ENCODE data around the gene RSPH6A.
A peak's percentile ranks its signal among the peaks of the same experiment; 100 is the strongest.

The RSPH6A gene

DNA sequence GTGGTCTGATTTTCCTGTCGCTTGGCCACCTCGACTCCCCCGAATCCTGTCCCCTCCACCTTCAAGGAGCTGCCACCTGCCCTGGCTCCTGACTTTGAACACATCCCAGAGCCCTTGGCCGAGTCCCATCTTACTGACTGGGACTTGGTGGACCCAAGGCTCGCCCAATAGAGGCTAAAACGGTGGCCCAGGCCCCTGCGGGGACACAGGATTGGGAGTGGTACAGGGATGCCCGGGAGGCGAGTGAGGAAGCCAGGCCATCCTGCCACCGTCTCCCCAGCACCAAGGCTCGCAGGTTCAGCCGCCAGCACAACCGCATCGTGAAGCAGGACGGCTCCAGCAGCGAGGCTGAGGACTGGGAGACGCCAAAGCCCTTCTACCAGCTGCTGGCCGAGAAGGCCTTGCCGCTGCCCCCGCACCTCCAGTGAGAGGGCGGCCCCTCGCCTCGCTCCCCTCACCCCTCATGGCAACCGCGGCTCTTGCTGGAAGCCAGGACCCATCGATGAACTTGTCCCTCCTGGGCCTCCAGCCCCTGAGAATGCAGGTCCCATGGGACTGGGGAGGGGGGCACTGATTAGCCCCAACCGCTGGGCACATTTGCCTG lies 51.3 kb downstream of the RSPH6A start:
- H2AFZ ChIP-seq (ENCODE audit: low read depth, low read length), result no peak overlapping the region
- no peak overlapping the region for H4K8ac ChIP-seq (ENCODE audit: low read length)
- no peak overlapping the region for H3K4me3 ChIP-seq (ENCODE audit: insufficient read depth in 1 of 2, low read depth in 1 of 2, low read length in 2 of 2)
- H2BK5ac ChIP-seq (ENCODE audit: low read depth, low read length, poor library complexity, severe bottlenecking), result no peak overlapping the region
- H3K79me1 ChIP-seq (replicated peaks; ENCODE audit: low read length, poor library complexity, severe bottlenecking), result peaks cover 14% of the 10 kb centered on the region
- H3K27ac ChIP-seq (ENCODE audit: low read length, poor library complexity, severe bottlenecking), result no peak overlapping the region
- H3K4ac ChIP-seq (ENCODE audit: low read depth in 1 of 2, low read length in 2 of 2), result no peak overlapping the region
- peak overlapping the region in 1 of 2 experiments; percentile 66 for H3K14ac ChIP-seq (ENCODE audit: low read length in 2 of 2)
- DNase-seq, result no peak
- H2BK15ac ChIP-seq (ENCODE audit: low read depth, poor library complexity, severe bottlenecking), result no peak overlapping the region
- WGBS, result 76% methylated on average over 27 of the region's 27 CpGs
- H4K91ac ChIP-seq (ENCODE audit: low read length), result peak overlapping the region; percentile 23
- H3K27me3 ChIP-seq (ENCODE audit: control insufficient read depth in 1 of 2, insufficient read depth in 1 of 2, low read length in 2 of 2), result peaks cover 4 to 17% of the 10 kb centered on the region in 2 experiments
- H2BK12ac ChIP-seq (ENCODE audit: low read length in 2 of 2), result peak overlapping the region in 1 of 2 experiments; percentile 68
- H3K23ac ChIP-seq (ENCODE audit: low read length in 2 of 2), result no peak overlapping the region
- H3K9me3 ChIP-seq (ENCODE audit: control insufficient read depth, low read length), result no peaks in the 10 kb centered on the region
- no peak overlapping the region for H3K18ac ChIP-seq (ENCODE audit: low read depth in 1 of 2, low read length in 2 of 2)
- H3K36me3 ChIP-seq (ENCODE audit: control insufficient read depth in 1 of 2, insufficient read depth in 2 of 2, low read depth in 1 of 2, low read length in 2 of 2), result peaks cover 4 to 17% of the 10 kb centered on the region in 2 experiments
- H3K4me1 ChIP-seq (ENCODE audit: control insufficient read depth, insufficient read depth, low read depth, low read length), result peaks cover 37% of the 10 kb centered on the region
- H2AK5ac ChIP-seq (ENCODE audit: low read length, severe bottlenecking), result no peak overlapping the region
- H2BK120ac ChIP-seq (ENCODE audit: low read depth, low read length), result no peak overlapping the region
- peak overlapping the region; percentile 43 for H3K9ac ChIP-seq (ENCODE audit: low read length)
- no peak overlapping the region for H3K4me2 ChIP-seq (ENCODE audit: low read length, poor library complexity, severe bottlenecking)

- H3K79me1 ChIP-seq (replicated peaks; ENCODE audit: low read length, poor library complexity, severe bottlenecking), result peaks cover 14% of the 10 kb centered on the region
- no peak overlapping the region for H2BK15ac ChIP-seq (ENCODE audit: low read depth, poor library complexity, severe bottlenecking)
- WGBS, result 96% methylated on average over 15 of the region's 15 CpGs
- no peak for DNase-seq
- peaks cover 37% of the 10 kb centered on the region for H3K4me1 ChIP-seq (ENCODE audit: control insufficient read depth, insufficient read depth, low read depth, low read length)
- H3K4me3 ChIP-seq (ENCODE audit: insufficient read depth in 1 of 2, low read depth in 1 of 2, low read length in 2 of 2), result no peak overlapping the region
- no peak overlapping the region for H3K9ac ChIP-seq (ENCODE audit: low read length)
- no peak overlapping the region for H3K14ac ChIP-seq (ENCODE audit: low read length in 2 of 2)
- H3K9me3 ChIP-seq (ENCODE audit: control insufficient read depth, low read length), result no peaks in the 10 kb centered on the region
- no peak overlapping the region for H2AK5ac ChIP-seq (ENCODE audit: low read length, severe bottlenecking)
- no peak overlapping the region for H3K4me2 ChIP-seq (ENCODE audit: low read length, poor library complexity, severe bottlenecking)
- no peak overlapping the region for H3K23ac ChIP-seq (ENCODE audit: low read length in 2 of 2)
- H3K36me3 ChIP-seq (ENCODE audit: control insufficient read depth in 1 of 2, insufficient read depth in 2 of 2, low read depth in 1 of 2, low read length in 2 of 2), result peaks cover 4 to 17% of the 10 kb centered on the region in 2 experiments
- no peak overlapping the region for H2BK120ac ChIP-seq (ENCODE audit: low read depth, low read length)
- H3K27ac ChIP-seq (ENCODE audit: low read length, poor library complexity, severe bottlenecking), result no peak overlapping the region
- no peak overlapping the region for H4K8ac ChIP-seq (ENCODE audit: low read length)
- H3K18ac ChIP-seq (ENCODE audit: low read depth in 1 of 2, low read length in 2 of 2), result peak overlapping the region in 1 of 2 experiments; percentile 5
- H2BK5ac ChIP-seq (ENCODE audit: low read depth, low read length, poor library complexity, severe bottlenecking), result no peak overlapping the region
- H4K91ac ChIP-seq (ENCODE audit: low read length), result no peak overlapping the region
- no peak overlapping the region for H2AFZ ChIP-seq (ENCODE audit: low read depth, low read length)
- H3K27me3 ChIP-seq (ENCODE audit: control insufficient read depth in 1 of 2, insufficient read depth in 1 of 2, low read length in 2 of 2), result peaks cover 4 to 17% of the 10 kb centered on the region in 2 experiments
- H3K4ac ChIP-seq (ENCODE audit: low read depth in 1 of 2, low read length in 2 of 2), result no peak overlapping the region
- no peak overlapping the region for H2BK12ac ChIP-seq (ENCODE audit: low read length in 2 of 2)
These were observed 52.1 kb downstream of the RSPH6A start for GRCh38 chr19:45762870-45763631.

GRCh38 chr19:45761714-45762113 lies 53.4 kb downstream of the RSPH6A start:
- Histone ChIP-seq H3K14ac (ENCODE audit: low read length in 2 of 2) (no peak overlapping the region), H3K4me2 (ENCODE audit: low read length, poor library complexity, severe bottlenecking) (no peak overlapping the region), H3K27me3 (ENCODE audit: control insufficient read depth in 1 of 2, insufficient read depth in 1 of 2, low read length in 2 of 2) (peaks cover 4 to 21% of the 10 kb centered on the region in 2 experiments), H3K4me3 (ENCODE audit: insufficient read depth in 1 of 2, low read depth in 1 of 2, low read length in 2 of 2) (no peak overlapping the region), H2AFZ (ENCODE audit: low read depth, low read length) (no peak overlapping the region), H3K23ac (ENCODE audit: low read length in 2 of 2) (no peak overlapping the region), H2BK5ac (ENCODE audit: low read depth, low read length, poor library complexity, severe bottlenecking) (no peak overlapping the region), H2AK5ac (ENCODE audit: low read length, severe bottlenecking) (no peak overlapping the region), H3K18ac (ENCODE audit: low read depth in 1 of 2, low read length in 2 of 2) (no peak overlapping the region), H3K79me1 (replicated peaks; ENCODE audit: low read length, poor library complexity, severe bottlenecking) (peaks cover 14% of the 10 kb centered on the region), H2BK12ac (ENCODE audit: low read length in 2 of 2) (no peak overlapping the region), H2BK120ac (ENCODE audit: low read depth, low read length) (no peak overlapping the region), H3K4me1 (ENCODE audit: control insufficient read depth, insufficient read depth, low read depth, low read length) (peaks cover 29% of the 10 kb centered on the region), H3K27ac (ENCODE audit: low read length, poor library complexity, severe bottlenecking) (no peak overlapping the region), H2BK15ac (ENCODE audit: low read depth, poor library complexity, severe bottlenecking) (no peak overlapping the region), H3K9ac (ENCODE audit: low read length) (no peak overlapping the region), H3K36me3 (ENCODE audit: control insufficient read depth in 1 of 2, insufficient read depth in 2 of 2, low read depth in 1 of 2, low read length in 2 of 2) (peaks cover 4 to 17% of the 10 kb centered on the region in 2 experiments), H4K8ac (ENCODE audit: low read length) (no peak overlapping the region), H3K4ac (ENCODE audit: low read depth in 1 of 2, low read length in 2 of 2) (no peak overlapping the region), H3K9me3 (ENCODE audit: control insufficient read depth, low read length) (no peaks in the 10 kb centered on the region), H4K91ac (ENCODE audit: low read length) (no peak overlapping the region)
- WGBS, result 80% methylated on average over 17 of the region's 17 CpGs
- no peak for DNase-seq

GRCh38 chr19:45758921-45759320 lies 56.2 kb downstream of the RSPH6A start:
- H2AK5ac ChIP-seq (ENCODE audit: low read length, severe bottlenecking), result no peak overlapping the region
- H2BK15ac ChIP-seq (ENCODE audit: low read depth, poor library complexity, severe bottlenecking), result peak overlapping the region; percentile 2
- H2BK120ac ChIP-seq (ENCODE audit: low read depth, low read length), result no peak overlapping the region
- H4K91ac ChIP-seq (ENCODE audit: low read length), result no peak overlapping the region
- WGBS, result 85% methylated on average over 9 of the region's 9 CpGs
- peaks cover 4 to 19% of the 10 kb centered on the region in 2 experiments for H3K27me3 ChIP-seq (ENCODE audit: control insufficient read depth in 1 of 2, insufficient read depth in 1 of 2, low read length in 2 of 2)
- H4K8ac ChIP-seq (ENCODE audit: low read length), result no peak overlapping the region
- no peak overlapping the region for H3K27ac ChIP-seq (ENCODE audit: low read length, poor library complexity, severe bottlenecking)
- no peak overlapping the region for H3K9ac ChIP-seq (ENCODE audit: low read length)
- H3K4me1 ChIP-seq (ENCODE audit: control insufficient read depth, insufficient read depth, low read depth, low read length), result peaks cover 3% of the 10 kb centered on the region
- no peak overlapping the region for H2AFZ ChIP-seq (ENCODE audit: low read depth, low read length)
- no peak overlapping the region for H3K4me3 ChIP-seq (ENCODE audit: insufficient read depth in 1 of 2, low read depth in 1 of 2, low read length in 2 of 2)
- no peak overlapping the region for H3K4me2 ChIP-seq (ENCODE audit: low read length, poor library complexity, severe bottlenecking)
- no peak overlapping the region for H3K23ac ChIP-seq (ENCODE audit: low read length in 2 of 2)
- H2BK12ac ChIP-seq (ENCODE audit: low read length in 2 of 2), result no peak overlapping the region
- peaks cover 0 to 3% of the 10 kb centered on the region in 2 experiments for H3K36me3 ChIP-seq (ENCODE audit: control insufficient read depth in 1 of 2, insufficient read depth in 2 of 2, low read depth in 1 of 2, low read length in 2 of 2)
- no peak overlapping the region for H3K14ac ChIP-seq (ENCODE audit: low read length in 2 of 2)
- H2BK5ac ChIP-seq (ENCODE audit: low read depth, low read length, poor library complexity, severe bottlenecking), result no peak overlapping the region
- DNase-seq, result no peak
- no peak overlapping the region for H3K4ac ChIP-seq (ENCODE audit: low read depth in 1 of 2, low read length in 2 of 2)
- H3K79me1 ChIP-seq (replicated peaks; ENCODE audit: low read length, poor library complexity, severe bottlenecking), result no peaks in the 10 kb centered on the region
- H3K18ac ChIP-seq (ENCODE audit: low read depth in 1 of 2, low read length in 2 of 2), result no peak overlapping the region
- no peaks in the 10 kb centered on the region for H3K9me3 ChIP-seq (ENCODE audit: control insufficient read depth, low read length)

All from mesenchymal stem cell (in vitro differentiated cells and primary cell).